Activated B cell treated with CpG ODN at 0.5 μM for 24 hours (primary cell): ENCODE data around the gene PEX3. TPM values are rescaled to one million over a fixed set of nuclear protein-coding genes. Genes with fewer than 3 reads are reported as not detected.

Experiments
- ATAC-seq: fragments of 200-7000 bp; cut with Tn5 transposase; one replicate; pipeline ENCODE4 v1.10.0; 2021; ENCODE audit warnings: low read depth, mild to moderate bottlenecking, moderate library complexity
- CTCF ChIA-PET: fragments of 350-600 bp; sonication (Branson Sonifier 250); formaldehyde crosslinking; loops from one replicate; lab custom pipeline; 2021; ENCODE audit warnings: antibody characterized with exemption; lab: Charles Lee
- POLR2A ChIA-PET: fragments of 350-600 bp; sonication (Branson Sonifier 250); formaldehyde crosslinking; loops from one replicate; lab custom pipeline; 2021; ENCODE audit warnings: antibody characterized with exemption; lab: Charles Lee
- DNase-seq: peaks from one replicate; pipeline ENCODE4 v3.0.0; 2022
- H3K27ac Mint-ChIP-seq: one replicate; pipeline ENCODE4 v1.8.0; 2020; ENCODE audit warnings: mixed read lengths
- H3K27me3 Mint-ChIP-seq: one replicate; pipeline ENCODE4 v1.8.0; 2021; ENCODE audit warnings: mixed read lengths
- H3K36me3 Mint-ChIP-seq: one replicate; pipeline ENCODE4 v1.8.0; 2021; ENCODE audit warnings: low read depth, mixed read lengths
- H3K4me1 Mint-ChIP-seq: one replicate; pipeline ENCODE4 v1.8.0; 2021; ENCODE audit warnings: mixed read lengths
- H3K4me3 Mint-ChIP-seq: one replicate; pipeline ENCODE4 v1.8.0; 2020; ENCODE audit warnings: mild to moderate bottlenecking, mixed read lengths
- H3K9me3 Mint-ChIP-seq: one replicate; pipeline ENCODE4 v1.8.0; 2020; ENCODE audit warnings: mixed read lengths
- intact Hi-C: fragments of 100-400 bp; cut with micrococcal nuclease; formaldehyde crosslinking; loops from one replicate; pipeline ENCODE4 v1.15.1; 2024
- total RNA-seq: library from RNA; stranded (reverse); gene quantifications from 2 replicates; pipeline ENCODE4 v1.2.3, GENCODE V29; 2022
- TF ChIP-seq, protein P1 (sequence below): fragments of 200-600 bp; IDR thresholded peaks from one replicate; pipeline ENCODE4 v1.8.0; 2022; ENCODE audit warnings: antibody characterized with exemption, mild to moderate bottlenecking

The PEX3 gene
- total RNA-seq, 1 donor from 2014 or later, result 26.5 TPM

DNA sequence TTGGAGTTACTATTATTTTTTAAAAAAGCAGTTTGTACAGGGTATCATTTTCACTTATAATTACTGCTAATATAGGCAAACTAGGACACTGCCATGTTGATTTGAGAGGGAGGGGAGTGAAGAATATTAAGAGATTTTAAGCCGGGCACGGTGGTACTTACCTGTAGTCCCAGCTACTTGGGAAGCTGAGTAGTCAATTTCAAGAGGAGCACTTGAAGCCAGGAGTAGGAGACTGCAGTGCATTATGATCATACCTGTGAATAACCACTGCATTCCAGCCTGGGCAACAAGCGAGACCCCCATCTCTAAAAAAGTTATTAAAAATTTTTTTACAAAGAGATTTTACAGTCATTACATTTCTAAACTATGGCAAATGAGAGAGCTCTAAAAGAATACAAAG is 35.8 kb upstream of the PEX3 start:
- no peak for ATAC-seq
- Mint-ChIP-seq H3K36me3 (no peaks in the 10 kb centered on the region), H3K27ac (no peak overlapping the region), H3K4me3 (no peak overlapping the region), H3K4me1 (no peaks in the 10 kb centered on the region), H3K27me3 (no peaks in the 10 kb centered on the region), H3K9me3 (no peaks in the 10 kb centered on the region)
- POLR2A ChIA-PET, result no interaction called here
- TF ChIP-seq, protein P1, sequence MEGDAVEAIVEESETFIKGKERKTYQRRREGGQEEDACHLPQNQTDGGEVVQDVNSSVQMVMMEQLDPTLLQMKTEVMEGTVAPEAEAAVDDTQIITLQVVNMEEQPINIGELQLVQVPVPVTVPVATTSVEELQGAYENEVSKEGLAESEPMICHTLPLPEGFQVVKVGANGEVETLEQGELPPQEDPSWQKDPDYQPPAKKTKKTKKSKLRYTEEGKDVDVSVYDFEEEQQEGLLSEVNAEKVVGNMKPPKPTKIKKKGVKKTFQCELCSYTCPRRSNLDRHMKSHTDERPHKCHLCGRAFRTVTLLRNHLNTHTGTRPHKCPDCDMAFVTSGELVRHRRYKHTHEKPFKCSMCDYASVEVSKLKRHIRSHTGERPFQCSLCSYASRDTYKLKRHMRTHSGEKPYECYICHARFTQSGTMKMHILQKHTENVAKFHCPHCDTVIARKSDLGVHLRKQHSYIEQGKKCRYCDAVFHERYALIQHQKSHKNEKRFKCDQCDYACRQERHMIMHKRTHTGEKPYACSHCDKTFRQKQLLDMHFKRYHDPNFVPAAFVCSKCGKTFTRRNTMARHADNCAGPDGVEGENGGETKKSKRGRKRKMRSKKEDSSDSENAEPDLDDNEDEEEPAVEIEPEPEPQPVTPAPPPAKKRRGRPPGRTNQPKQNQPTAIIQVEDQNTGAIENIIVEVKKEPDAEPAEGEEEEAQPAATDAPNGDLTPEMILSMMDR, result no peak
- CTCF ChIA-PET, result no interaction called here
- DNase-seq, result no peak
- intact Hi-C loops, result no loop called here

DNA sequence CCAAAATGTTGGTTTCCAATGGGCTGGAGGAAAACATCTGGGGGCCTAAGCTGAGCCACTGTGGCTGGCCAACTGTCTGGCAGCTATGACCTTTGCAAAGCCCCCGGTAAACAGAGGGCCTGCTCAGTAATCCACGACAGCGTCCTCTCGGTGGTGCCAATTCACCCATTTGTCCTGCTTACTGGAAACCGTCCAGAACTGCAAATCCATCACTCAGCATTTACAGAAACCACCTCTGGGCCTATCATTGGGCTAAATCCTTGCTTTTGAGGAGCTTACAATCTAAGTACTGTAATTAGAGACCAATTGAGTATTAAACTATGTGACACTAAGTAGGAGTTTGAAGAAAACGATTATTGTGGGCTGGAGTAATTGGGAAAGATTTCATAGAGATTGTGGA is 31.1 kb upstream of the PEX3 start:
- no peak for DNase-seq
- H3K27ac Mint-ChIP-seq, result no peak overlapping the region
- no peaks in the 10 kb centered on the region for H3K4me1 Mint-ChIP-seq
- ChIA-PET CTCF (no interaction called here), POLR2A (no interaction called here)
- H3K4me3 Mint-ChIP-seq, result no peak overlapping the region
- intact Hi-C loops, result no loop called here
- no peaks in the 10 kb centered on the region for H3K27me3 Mint-ChIP-seq
- ATAC-seq, result no peak
- H3K36me3 Mint-ChIP-seq, result peaks cover 1% of the 10 kb centered on the region
- H3K9me3 Mint-ChIP-seq, result no peaks in the 10 kb centered on the region
- TF ChIP-seq, protein P1, result no peak

GRCh38 chr6:143426026-143426425 is 24.6 kb upstream of the PEX3 start:
- intact Hi-C loops, result loop anchor here (2.0 to 10.0 kb wide), 3 partner anchors 89 to 677 kb away; no protein-coding TSS in a partner anchor
- CTCF ChIA-PET, result interaction anchor here (1.4 to 5.4 kb wide), 5 partner anchors 400 to 953 kb away, joined by 5 to 64 read pairs (median 34); no protein-coding TSS in a partner anchor

GRCh38 chr6:143427109-143427817 is 23.3 kb upstream of the PEX3 start:
- POLR2A ChIA-PET, result interaction anchor here (0.6 to 1.1 kb wide), 2 partner anchors 501 to 735 kb away, joined by 3 read pairs; no protein-coding TSS in a partner anchor

More at GRCh38 chr6:143426026-143426425, 24.6 kb upstream of the PEX3 start:
- no peaks in the 10 kb centered on the region for H3K4me1 Mint-ChIP-seq
- DNase-seq (no peak), ATAC-seq (no peak)
- TF ChIP-seq, protein P1, result no peak
- POLR2A ChIA-PET, result interaction anchor here (0.6 kb wide), 1 partner anchor 80 kb away, joined by 3 read pairs; no protein-coding TSS in a partner anchor
- H3K36me3 Mint-ChIP-seq, result peaks cover 7% of the 10 kb centered on the region
- no peaks in the 10 kb centered on the region for H3K27me3 Mint-ChIP-seq
- no peak overlapping the region for H3K27ac Mint-ChIP-seq
- H3K4me3 Mint-ChIP-seq, result no peak overlapping the region
- no peaks in the 10 kb centered on the region for H3K9me3 Mint-ChIP-seq

More at GRCh38 chr6:143427109-143427817, 23.3 kb upstream of the PEX3 start:
- no peaks in the 10 kb centered on the region for H3K9me3 Mint-ChIP-seq
- intact Hi-C loops, result loop anchor here (1.0 to 10.0 kb wide), 7 partner anchors 90 to 953 kb away; no protein-coding TSS in a partner anchor
- CTCF ChIA-PET, result interaction anchor here (0.7 to 5.4 kb wide), 17 partner anchors 11 to 954 kb away, joined by 3 to 64 read pairs (median 5); partner anchors contain the start of genes ADAT2 and PEX3
- TF ChIP-seq, protein P1, result peak; percentile 58
- peak; percentile 100 for ATAC-seq
- no peaks in the 10 kb centered on the region for H3K4me1 Mint-ChIP-seq
- H3K27me3 Mint-ChIP-seq, result no peaks in the 10 kb centered on the region
- H3K4me3 Mint-ChIP-seq, result no peak overlapping the region
- no peak overlapping the region for H3K27ac Mint-ChIP-seq
- peak; percentile 44 for DNase-seq
- peaks cover 14% of the 10 kb centered on the region for H3K36me3 Mint-ChIP-seq
